Endothelial cell of umbilical vein (primary cell): ENCODE results near the gene CHD9. TPM values are rescaled to one million over a fixed set of nuclear protein-coding genes. Genes with fewer than 3 reads are reported as not detected.

Source experiments
- BruUV-seq: library from RNA; stranded (reverse); fragments of 400-500 nt; replicated peaks from 2 replicates; lab custom pipeline; 2021; lab: Mats Ljungman, UMichigan
- CTCF ChIA-PET: fragments of 300-600, 350-600 bp; sonication (Branson Sonifier 250); formaldehyde crosslinking; loops from one replicate; lab custom pipeline; 2021; ENCODE audit warnings: antibody characterized with exemption, inconsistent platforms; lab: Charles Lee
- POLR2A ChIA-PET: fragments of 300-600, 350-600 bp; sonication (Branson Sonifier 250); formaldehyde crosslinking; loops from one replicate; lab custom pipeline; 2021; ENCODE audit warnings: antibody characterized with exemption, inconsistent platforms; lab: Charles Lee
- DNase-seq: peaks from one replicate; pipeline ENCODE4 v3.0.0-alpha.2; 2011; ENCODE audit warnings: low read depth, low spot score
- FAIRE-seq: peaks from 2 replicates; lab custom pipeline; 2011; peaks lifted over from hg19 to GRCh38; lab: Jason Lieb, UNC
- H2AFZ ChIP-seq: 2 replicates; pipeline ENCODE4 v1.6.0; 2012; ENCODE audit warnings: low read depth, low read length, control low read depth, inconsistent platforms
- H3K27ac ChIP-seq: 2 replicates; pipeline ENCODE4 v1.5.1; 2011; ENCODE audit warnings: low read depth, mild to moderate bottlenecking, control low read depth, low read length, moderate library complexity; ENCODE audit not compliant: insufficient read depth
- H3K27me3 ChIP-seq, 2 experiments: 2 replicates each; pipeline versions ENCODE4 v1.6.0 to v1.6.1; 2011; ENCODE audit warnings: low read length in 2 of 2, mixed read lengths in 1 of 2; ENCODE audit not compliant: control insufficient read depth in 2 of 2, insufficient read depth in 2 of 2
- H3K36me3 ChIP-seq, 2 experiments: 2 replicates in 1 of 2; 3 replicates in 1 of 2; pipeline ENCODE4 v1.5.1; 2011; ENCODE audit warnings: low read length in 2 of 2, mild to moderate bottlenecking in 1 of 2, moderate library complexity in 1 of 2; ENCODE audit not compliant: control insufficient read depth in 2 of 2, insufficient read depth in 2 of 2; ENCODE audit errors: extremely low read depth in 1 of 2
- H3K4me1 ChIP-seq: 3 replicates; pipeline ENCODE4 v1.5.1; 2011; ENCODE audit warnings: mild to moderate bottlenecking, low read length; ENCODE audit not compliant: control insufficient read depth, insufficient read depth; ENCODE audit errors: extremely low read depth
- H3K4me2 ChIP-seq: 2 replicates; pipeline ENCODE4 v1.6.1; 2011; ENCODE audit warnings: low read length, control low read depth, mixed read lengths; ENCODE audit not compliant: insufficient read depth
- H3K4me3 ChIP-seq, 3 experiments: fragments of 200-600 bp in 1 of 3; sonication (generic), shearing (Covaris generic) in 1 of 3; replicated peaks in 1 of 3; 2 replicates each; pipeline ENCODE4 v1.5.1; 2011 to 2016; ENCODE audit warnings: control low read depth in 3 of 3, low read length in 3 of 3, mild to moderate bottlenecking in 2 of 3, inconsistent platforms in 1 of 3, low read depth in 1 of 3, moderate library complexity in 1 of 3; ENCODE audit not compliant: insufficient read depth in 1 of 3
- H3K79me2 ChIP-seq: 2 replicates; pipeline ENCODE4 v1.6.0; 2012; ENCODE audit warnings: low read length, inconsistent platforms; ENCODE audit not compliant: control insufficient read depth, insufficient read depth
- H3K9ac ChIP-seq: replicated peaks from 2 replicates; pipeline ENCODE3; 2011; ENCODE audit warnings: low read length, control low read depth; ENCODE audit not compliant: insufficient read depth; ENCODE audit errors: extremely low read depth
- H3K9me1 ChIP-seq: replicated peaks from 3 replicates; pipeline ENCODE4 v1.6.0; 2011; ENCODE audit warnings: mild to moderate bottlenecking, low read length; ENCODE audit not compliant: control insufficient read depth, insufficient read depth; ENCODE audit errors: extremely low read depth
- H3K9me3 ChIP-seq: replicated peaks from 2 replicates; pipeline ENCODE4 v1.5.1; 2012; ENCODE audit warnings: low read length, inconsistent platforms; ENCODE audit not compliant: control insufficient read depth, insufficient read depth
- H4K20me1 ChIP-seq: replicated peaks from 2 replicates; pipeline ENCODE3; 2011; ENCODE audit warnings: mild to moderate bottlenecking, low read length; ENCODE audit not compliant: control insufficient read depth, insufficient read depth; ENCODE audit errors: extremely low read depth
- EZH2 ChIP-seq: IDR thresholded peaks from 2 replicates; pipeline ENCODE4 v1.6.1; 2012; ENCODE audit warnings: borderline replicate concordance, low read depth, mild to moderate bottlenecking, moderate library complexity, low read length, inconsistent platforms; ENCODE audit not compliant: severe bottlenecking
- FOS ChIP-seq: IDR thresholded peaks from 2 replicates; pipeline ENCODE4 v1.6.1; 2011; ENCODE audit warnings: mild to moderate bottlenecking, low read length, moderate library complexity, borderline replicate concordance; ENCODE audit not compliant: insufficient read depth
- GATA2 ChIP-seq: IDR thresholded peaks from 2 replicates; pipeline ENCODE4 v1.7.0; 2011; ENCODE audit warnings: low read depth, mild to moderate bottlenecking, moderate library complexity, mixed read lengths, low read length; ENCODE audit not compliant: insufficient read length, insufficient read depth
- JUN ChIP-seq: IDR thresholded peaks from 2 replicates; pipeline ENCODE4 v1.6.1; 2011; ENCODE audit warnings: borderline replicate concordance, low read depth; ENCODE audit not compliant: insufficient read length, insufficient read depth
- MYC ChIP-seq: IDR thresholded peaks from one replicate; pipeline ENCODE4 v1.6.1; 2011; ENCODE audit warnings: mild to moderate bottlenecking, low read depth, low read length
- POLR2A ChIP-seq: IDR thresholded peaks from 2 replicates; pipeline ENCODE4 v1.6.1; 2012; ENCODE audit warnings: low read depth, mild to moderate bottlenecking, control low read depth, low read length
- POLR2AphosphoS5 ChIP-seq: IDR thresholded peaks from 2 replicates; pipeline ENCODE4 v1.6.1; 2012; ENCODE audit warnings: low read depth, mild to moderate bottlenecking, control low read depth, low read length, moderate library complexity; ENCODE audit not compliant: insufficient read depth
- dilution Hi-C: fragments of 300-500 bp; cut with MboI; formaldehyde crosslinking; loops from one replicate; pipeline ENCODE4 v1.15.0; 2019; ENCODE audit warnings: low sequenced_read_pairs; ENCODE audit not compliant: extremely low pct_ligation_motif_present
- intact Hi-C: fragments of 100-400 bp; cut with micrococcal nuclease; formaldehyde crosslinking; loops from one replicate; pipeline ENCODE4 v1.10.0; 2022
- polyA plus RNA-seq, 4 experiments: library from polyadenylated mRNA; depleted of rRNA in 3 of 4; stranded (reverse) in 3 of 4; unstranded in 1 of 4; fragments of >200 nt; gene quantifications; 2 replicates each; pipeline versions ENCODE4 v1.2.1 to v1.2.3, GENCODE V29; 2011 to 2012; ENCODE audit warnings: missing spikeins in 1 of 4
- total RNA-seq: library from RNA; stranded (reverse); gene quantifications from 2 replicates; pipeline ENCODE4 v1.2.3, GENCODE V29; 2021
- TF ChIP-seq, protein P1 (sequence below): IDR thresholded peaks from 2 replicates; pipeline ENCODE4 v1.6.1; 2011; ENCODE audit not compliant: insufficient read depth, insufficient read length
- TF ChIP-seq, protein P2 (sequence below), 2 donors: IDR thresholded peaks; 1 replicate in 1 of 2; 2 replicates in 1 of 2; pipeline ENCODE4 v1.5.1; 2011; ENCODE audit warnings: low read length in 2 of 2, mild to moderate bottlenecking in 2 of 2, moderate library complexity in 2 of 2, control low read depth in 1 of 2, inconsistent platforms in 1 of 2, low read depth in 1 of 2; ENCODE audit not compliant: insufficient read depth in 1 of 2; ENCODE audit errors: extremely low read depth in 1 of 2

Gene CHD9
- total and polyA plus RNA-seq, 2 donors (not counting 3 experiments of a cell fraction or from before 2014, with no cell fraction given): 9.9 to 59.2 TPM

DNA sequence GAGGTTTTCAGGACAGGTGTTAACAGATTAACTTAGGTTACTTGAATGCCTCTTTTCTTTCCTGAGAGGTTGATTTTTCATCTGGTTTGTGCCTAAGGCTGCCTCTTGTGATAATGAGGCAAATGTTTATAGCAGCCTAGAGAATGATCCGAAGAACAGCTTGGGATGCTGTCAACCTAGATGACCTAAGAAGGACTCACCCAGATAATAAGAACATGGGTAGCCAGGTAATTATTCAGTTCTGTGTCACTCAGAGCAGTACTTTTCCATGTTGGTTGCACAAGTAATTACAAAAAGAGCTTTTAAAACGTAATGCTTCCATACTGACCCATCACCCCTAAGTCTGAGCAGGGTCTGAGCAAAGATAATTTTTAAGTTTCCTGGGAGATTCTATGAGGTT, 60.3 kb downstream of the CHD9 start:
- H3K27me3 ChIP-seq: no peaks in the 10 kb centered on the region
- H3K9me3 ChIP-seq: no peaks in the 10 kb centered on the region
- POLR2A ChIA-PET: no interaction called here
- CTCF ChIA-PET: no interaction called here
- no peaks in the 10 kb centered on the region for H3K9me1 ChIP-seq
- H3K4me1 ChIP-seq: no peaks in the 10 kb centered on the region
- H3K79me2 ChIP-seq: no peaks in the 10 kb centered on the region
- H3K27ac ChIP-seq: no peak overlapping the region
- no peak overlapping the region for H3K9ac ChIP-seq
- H3K36me3 ChIP-seq: no peaks in the 10 kb centered on the region
- BruUV-seq: no TSS peak
- FAIRE-seq (no peak), DNase-seq (no peak)
- dilution Hi-C loops: no loop called here
- H3K4me3 ChIP-seq: no peak overlapping the region
- intact Hi-C loops: no loop called here
- no peak overlapping the region for H2AFZ ChIP-seq
- no peak overlapping the region for H3K4me2 ChIP-seq
- no peaks in the 10 kb centered on the region for H4K20me1 ChIP-seq
- TF ChIP-seq, protein P1, sequence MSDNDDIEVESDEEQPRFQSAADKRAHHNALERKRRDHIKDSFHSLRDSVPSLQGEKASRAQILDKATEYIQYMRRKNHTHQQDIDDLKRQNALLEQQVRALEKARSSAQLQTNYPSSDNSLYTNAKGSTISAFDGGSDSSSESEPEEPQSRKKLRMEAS: no peak
- TF ChIP-seq EZH2 (no peak), JUN (no peak), FOS (no peak), POLR2A (no peak), MYC (no peak), POLR2AphosphoS5 (no peak), GATA2 (no peak)
- TF ChIP-seq, protein P2, sequence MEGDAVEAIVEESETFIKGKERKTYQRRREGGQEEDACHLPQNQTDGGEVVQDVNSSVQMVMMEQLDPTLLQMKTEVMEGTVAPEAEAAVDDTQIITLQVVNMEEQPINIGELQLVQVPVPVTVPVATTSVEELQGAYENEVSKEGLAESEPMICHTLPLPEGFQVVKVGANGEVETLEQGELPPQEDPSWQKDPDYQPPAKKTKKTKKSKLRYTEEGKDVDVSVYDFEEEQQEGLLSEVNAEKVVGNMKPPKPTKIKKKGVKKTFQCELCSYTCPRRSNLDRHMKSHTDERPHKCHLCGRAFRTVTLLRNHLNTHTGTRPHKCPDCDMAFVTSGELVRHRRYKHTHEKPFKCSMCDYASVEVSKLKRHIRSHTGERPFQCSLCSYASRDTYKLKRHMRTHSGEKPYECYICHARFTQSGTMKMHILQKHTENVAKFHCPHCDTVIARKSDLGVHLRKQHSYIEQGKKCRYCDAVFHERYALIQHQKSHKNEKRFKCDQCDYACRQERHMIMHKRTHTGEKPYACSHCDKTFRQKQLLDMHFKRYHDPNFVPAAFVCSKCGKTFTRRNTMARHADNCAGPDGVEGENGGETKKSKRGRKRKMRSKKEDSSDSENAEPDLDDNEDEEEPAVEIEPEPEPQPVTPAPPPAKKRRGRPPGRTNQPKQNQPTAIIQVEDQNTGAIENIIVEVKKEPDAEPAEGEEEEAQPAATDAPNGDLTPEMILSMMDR (IDR thresholded peaks at IDR 0.05; ENCODE audit: extremely low read depth in 1 of 2, insufficient read depth in 1 of 2, low read depth in 1 of 2, low read length in 2 of 2): no peak
